ENCODE data around the gene DUXB. TPM values are rescaled to one million over a fixed set of nuclear protein-coding genes. Genes with fewer than 3 reads are reported as not detected.

The DUXB gene
- total RNA-seq, 1 donor from 2014 or later = not detected

GRCh38 chr16:75660726-75661302 lies 40.4 kb downstream of the DUXB start:
- H3K36me3 Mint-ChIP-seq (ENCODE audit: low read depth) = peaks cover 13% of the 10 kb centered on the region
- no peaks in the 10 kb centered on the region for H3K9me3 Mint-ChIP-seq
- H3K4me3 Mint-ChIP-seq = no peak overlapping the region
- no peak for DNase-seq (ENCODE audit: low read depth, low spot score)
- no peaks in the 10 kb centered on the region for H3K27me3 Mint-ChIP-seq (ENCODE audit: low read depth)
- no peaks in the 10 kb centered on the region for H3K4me1 Mint-ChIP-seq
- no peak overlapping the region for H3K27ac Mint-ChIP-seq (ENCODE audit: unreplicated experiment)
- TF ChIP-seq CTCF (conservative IDR thresholded peaks at IDR 0.05) = no peak

- Mint-ChIP-seq H3K4me3 (no peak overlapping the region), H3K27me3 (ENCODE audit: low read depth) (no peaks in the 10 kb centered on the region), H3K9me3 (no peaks in the 10 kb centered on the region), H3K27ac (ENCODE audit: unreplicated experiment) (no peak overlapping the region), H3K36me3 (ENCODE audit: low read depth) (peaks cover 14% of the 10 kb centered on the region), H3K4me1 (no peaks in the 10 kb centered on the region)
- TF ChIP-seq CTCF (conservative IDR thresholded peaks at IDR 0.05) = no peak
- no peak for DNase-seq (ENCODE audit: low read depth, low spot score)
These were observed 40.9 kb downstream of the DUXB start for GRCh38 chr16:75660321-75660720.

- Mint-ChIP-seq H3K36me3 (ENCODE audit: low read depth) (peaks cover 14% of the 10 kb centered on the region), H3K27me3 (ENCODE audit: low read depth) (no peaks in the 10 kb centered on the region), H3K4me3 (no peak overlapping the region), H3K9me3 (no peaks in the 10 kb centered on the region), H3K27ac (ENCODE audit: unreplicated experiment) (no peak overlapping the region), H3K4me1 (peaks cover 4% of the 10 kb centered on the region)
- TF ChIP-seq CTCF (conservative IDR thresholded peaks at IDR 0.05) = no peak
- no peak for DNase-seq (ENCODE audit: low read depth, low spot score)
These were observed 43.1 kb downstream of the DUXB start for GRCh38 chr16:75658175-75658574.

- TF ChIP-seq CTCF (conservative IDR thresholded peaks at IDR 0.05) = no peak
- Mint-ChIP-seq H3K27me3 (ENCODE audit: low read depth) (no peaks in the 10 kb centered on the region), H3K4me1 (peaks cover 22% of the 10 kb centered on the region), H3K4me3 (peak overlapping the region; percentile 27), H3K9me3 (no peaks in the 10 kb centered on the region), H3K36me3 (ENCODE audit: low read depth) (peaks cover 8% of the 10 kb centered on the region), H3K27ac (ENCODE audit: unreplicated experiment) (peak overlapping the region; percentile 39)
- no peak for DNase-seq (ENCODE audit: low read depth, low spot score)
These were observed 47.3 kb downstream of the DUXB start for GRCh38 chr16:75653922-75654321.

GRCh38 chr16:75648265-75649076 lies 52.8 kb downstream of the DUXB start:
- Mint-ChIP-seq H3K27me3 (ENCODE audit: low read depth) (no peaks in the 10 kb centered on the region), H3K36me3 (ENCODE audit: low read depth) (peaks cover 5% of the 10 kb centered on the region), H3K27ac (ENCODE audit: unreplicated experiment) (peak overlapping the region; percentile 97), H3K9me3 (no peaks in the 10 kb centered on the region), H3K4me3 (peak overlapping the region; percentile 97), H3K4me1 (peaks cover 39% of the 10 kb centered on the region)
- no peak for TF ChIP-seq CTCF (conservative IDR thresholded peaks at IDR 0.05)
- DNase-seq (ENCODE audit: low read depth, low spot score) = peak; percentile 80
